GM12801 (cell line): ENCODE measurements around the gene CDH4.

Source experiments
- TF ChIP-seq, protein P1 (sequence below): IDR thresholded peaks from one replicate; pipeline ENCODE4 v1.5.1; 2011; ENCODE audit warnings: control low read depth; ENCODE audit not compliant: insufficient read length; ENCODE audit errors: extremely low read depth

CDH4 gene

DNA sequence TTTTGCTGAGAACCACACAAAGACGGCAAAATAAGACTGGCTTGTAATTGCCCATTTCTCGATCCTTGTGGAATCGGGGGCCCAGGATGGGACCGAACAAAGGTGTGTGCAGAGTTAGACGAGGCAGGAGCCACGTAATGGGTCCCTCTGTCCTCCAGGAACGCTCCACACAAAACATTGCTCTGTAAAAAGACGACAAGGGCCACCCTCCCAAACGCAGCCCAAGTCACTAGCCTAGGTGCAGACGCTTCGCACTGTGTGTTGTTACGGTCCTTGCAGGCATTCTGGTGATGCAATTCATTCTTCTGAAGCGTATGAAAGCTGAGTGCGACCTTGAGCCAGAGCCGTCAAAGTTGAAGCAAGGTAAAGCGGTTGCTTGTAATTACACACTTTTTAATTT, 450.2 kb downstream of the CDH4 start:
- TF ChIP-seq, protein P1, sequence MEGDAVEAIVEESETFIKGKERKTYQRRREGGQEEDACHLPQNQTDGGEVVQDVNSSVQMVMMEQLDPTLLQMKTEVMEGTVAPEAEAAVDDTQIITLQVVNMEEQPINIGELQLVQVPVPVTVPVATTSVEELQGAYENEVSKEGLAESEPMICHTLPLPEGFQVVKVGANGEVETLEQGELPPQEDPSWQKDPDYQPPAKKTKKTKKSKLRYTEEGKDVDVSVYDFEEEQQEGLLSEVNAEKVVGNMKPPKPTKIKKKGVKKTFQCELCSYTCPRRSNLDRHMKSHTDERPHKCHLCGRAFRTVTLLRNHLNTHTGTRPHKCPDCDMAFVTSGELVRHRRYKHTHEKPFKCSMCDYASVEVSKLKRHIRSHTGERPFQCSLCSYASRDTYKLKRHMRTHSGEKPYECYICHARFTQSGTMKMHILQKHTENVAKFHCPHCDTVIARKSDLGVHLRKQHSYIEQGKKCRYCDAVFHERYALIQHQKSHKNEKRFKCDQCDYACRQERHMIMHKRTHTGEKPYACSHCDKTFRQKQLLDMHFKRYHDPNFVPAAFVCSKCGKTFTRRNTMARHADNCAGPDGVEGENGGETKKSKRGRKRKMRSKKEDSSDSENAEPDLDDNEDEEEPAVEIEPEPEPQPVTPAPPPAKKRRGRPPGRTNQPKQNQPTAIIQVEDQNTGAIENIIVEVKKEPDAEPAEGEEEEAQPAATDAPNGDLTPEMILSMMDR, result no peak

DNA sequence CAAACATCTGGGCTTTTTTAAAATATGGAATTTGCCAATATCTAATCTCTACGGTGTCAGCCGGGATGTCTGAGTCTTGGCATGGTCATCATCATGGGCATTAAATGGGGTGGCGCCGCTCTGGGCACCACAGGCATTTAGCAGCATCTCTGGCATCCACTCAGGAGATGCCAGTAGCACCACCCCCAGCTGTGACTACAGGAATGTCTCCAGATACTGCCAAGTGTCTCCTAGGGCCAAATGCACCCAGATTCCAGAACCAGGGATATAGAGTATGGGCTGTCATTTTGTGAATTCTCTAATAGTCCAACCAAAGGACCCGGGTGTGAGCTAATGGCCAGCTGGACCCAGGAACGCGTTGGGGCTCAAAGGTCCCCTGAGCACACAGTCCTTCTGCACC, 452.6 kb downstream of the CDH4 start:
- TF ChIP-seq, protein P1, result no peak

DNA sequence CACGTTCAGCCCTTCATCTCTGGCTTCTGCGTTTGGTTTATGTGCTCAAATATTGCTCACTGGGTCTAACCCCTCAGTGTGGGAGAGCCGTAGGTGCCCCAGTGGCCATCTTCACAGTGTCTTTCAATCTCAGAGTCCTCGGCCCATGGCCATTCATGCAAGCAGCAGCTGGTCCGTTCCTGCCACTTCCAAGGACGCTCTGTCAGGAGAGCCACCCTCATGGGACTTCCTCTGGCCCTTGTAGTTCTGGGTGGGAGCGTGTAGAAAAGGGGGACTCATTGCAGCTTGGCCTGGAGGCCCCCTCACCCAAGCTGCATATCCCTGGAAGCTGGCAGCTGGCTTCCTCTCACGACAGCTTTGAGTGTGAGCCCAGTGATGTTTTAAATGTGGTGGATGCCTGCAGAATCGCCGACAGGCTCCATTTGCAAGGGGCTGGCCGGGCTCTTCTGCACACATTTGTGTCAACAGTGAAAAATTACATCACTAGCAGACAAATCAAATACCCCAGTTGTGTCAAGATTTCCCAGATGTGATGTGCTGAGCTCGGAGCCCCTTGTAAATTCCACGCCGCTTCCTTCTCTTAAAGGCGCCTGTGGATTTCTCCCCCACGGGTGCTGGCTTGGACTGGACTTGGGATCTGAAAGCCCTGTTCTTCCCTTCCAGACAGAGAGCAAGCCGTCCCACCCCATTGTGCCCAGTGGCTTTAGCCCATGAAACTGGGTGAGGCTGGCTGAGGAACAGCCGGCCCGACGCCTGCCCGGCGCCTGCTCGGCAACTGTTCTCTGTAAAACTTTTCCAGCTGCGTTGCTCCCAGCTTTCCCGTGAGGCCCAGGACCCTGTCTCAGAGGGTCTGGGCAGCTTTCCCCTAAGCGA, 453.6 kb downstream of the CDH4 start:
- TF ChIP-seq, protein P1, result no peak

DNA sequence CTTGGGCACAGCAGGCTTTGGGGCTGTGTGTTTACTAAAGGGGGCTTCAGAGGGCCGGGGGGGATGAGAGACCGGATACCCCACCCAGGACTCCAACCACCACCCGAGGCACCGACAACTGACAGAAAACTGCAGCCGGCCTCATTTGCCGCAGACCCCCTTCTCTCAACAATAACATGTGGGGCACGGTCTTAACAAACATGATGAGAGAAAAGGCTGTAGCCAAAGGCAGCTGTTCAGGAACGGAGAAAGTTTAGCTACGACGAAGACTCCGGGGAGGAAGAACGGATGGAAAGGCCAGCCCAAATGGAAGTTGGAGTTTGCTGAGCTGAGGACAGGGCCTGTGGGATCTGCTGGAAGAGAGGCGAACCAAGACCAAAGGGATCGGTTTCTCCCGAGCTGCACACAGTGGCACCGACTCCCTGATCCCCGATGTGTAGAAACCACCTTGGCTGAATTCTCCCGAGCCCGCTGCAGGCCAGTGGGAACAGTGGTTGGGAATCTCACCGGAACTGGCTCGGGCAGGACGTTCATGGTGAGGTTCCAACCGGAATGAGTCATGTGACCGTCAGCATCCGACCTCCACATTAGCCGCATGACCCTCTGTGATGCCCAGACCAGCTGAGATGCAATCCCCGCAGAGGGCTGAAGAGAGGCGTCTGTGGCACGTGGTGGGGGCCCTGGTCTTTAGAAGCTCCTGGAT, 454.3 kb downstream of the CDH4 start:
- TF ChIP-seq, protein P1, result no peak

DNA sequence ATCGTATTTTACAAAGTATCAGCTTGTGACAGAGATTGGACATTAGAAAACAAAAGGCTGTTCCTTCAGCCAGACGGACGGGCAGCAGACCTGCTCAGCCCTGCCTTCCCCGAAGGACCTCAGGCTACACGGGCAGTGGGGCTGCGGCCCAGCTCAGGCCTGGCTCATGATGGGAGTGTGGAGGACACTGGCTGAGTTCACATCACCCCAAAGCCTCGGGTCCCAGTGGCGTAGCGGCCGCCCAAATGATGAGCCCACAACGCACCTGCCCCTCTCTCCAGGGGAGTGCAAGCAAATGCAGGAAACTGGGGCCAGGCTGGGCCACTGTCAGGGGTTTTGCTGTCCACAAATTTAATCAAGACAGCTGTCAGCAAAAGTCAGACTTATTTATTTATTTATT, 456.8 kb downstream of the CDH4 start:
- TF ChIP-seq, protein P1, result no peak

DNA sequence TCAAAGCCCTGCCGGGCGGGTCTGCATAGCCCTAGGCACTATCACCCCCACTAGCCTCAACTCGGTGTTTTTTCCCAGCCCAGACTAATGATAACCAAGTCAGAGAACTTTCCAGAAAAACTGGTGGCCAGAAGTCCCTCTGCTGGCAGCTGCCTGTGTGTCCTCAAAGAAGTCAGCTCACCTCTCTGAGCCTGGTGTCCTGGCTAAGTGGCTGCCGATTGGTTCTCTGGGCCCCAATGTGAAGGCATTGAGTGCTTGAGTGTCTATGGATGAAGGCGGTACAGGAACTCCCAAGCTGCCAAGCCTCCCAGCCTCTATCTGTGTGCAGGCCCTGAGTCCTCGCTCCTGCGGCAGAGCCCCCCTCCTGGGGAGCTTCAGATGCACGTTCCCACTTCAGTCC, 458.0 kb downstream of the CDH4 start:
- TF ChIP-seq, protein P1, result no peak

DNA sequence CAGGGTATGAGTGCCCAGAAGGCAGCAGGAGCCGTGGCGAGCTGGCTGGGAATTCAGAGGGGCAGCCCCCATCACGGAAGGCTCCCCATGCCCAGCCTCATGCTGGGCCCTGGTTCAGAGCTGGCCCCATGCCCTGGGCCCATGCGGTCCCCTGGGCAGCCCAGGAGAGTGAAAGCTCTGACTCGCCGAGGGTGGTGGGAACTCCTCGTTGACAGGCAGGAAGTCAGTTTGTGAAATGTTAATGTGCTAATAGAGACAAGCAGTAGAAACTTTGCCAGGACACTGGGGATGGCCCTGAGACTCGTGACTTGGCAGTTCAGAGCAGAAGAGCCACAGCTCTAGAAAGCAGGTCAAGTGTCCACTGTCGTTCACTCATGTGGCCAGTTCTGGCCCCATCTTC, 460.6 kb downstream of the CDH4 start:
- TF ChIP-seq, protein P1, result no peak
